Retina (tissue), 1 donor: Measurements from ENCODE around the gene GNG7.
"Not testable (repeated sequence)": the region's sequence is repeated elsewhere in the genome, so short reads cannot be mapped to it uniquely, and the experiment has no call there.

Experiments
- DNase-seq: peaks from one replicate; pipeline ENCODE4 v3.0.0-alpha.2; 2016

The GNG7 gene

DNA sequence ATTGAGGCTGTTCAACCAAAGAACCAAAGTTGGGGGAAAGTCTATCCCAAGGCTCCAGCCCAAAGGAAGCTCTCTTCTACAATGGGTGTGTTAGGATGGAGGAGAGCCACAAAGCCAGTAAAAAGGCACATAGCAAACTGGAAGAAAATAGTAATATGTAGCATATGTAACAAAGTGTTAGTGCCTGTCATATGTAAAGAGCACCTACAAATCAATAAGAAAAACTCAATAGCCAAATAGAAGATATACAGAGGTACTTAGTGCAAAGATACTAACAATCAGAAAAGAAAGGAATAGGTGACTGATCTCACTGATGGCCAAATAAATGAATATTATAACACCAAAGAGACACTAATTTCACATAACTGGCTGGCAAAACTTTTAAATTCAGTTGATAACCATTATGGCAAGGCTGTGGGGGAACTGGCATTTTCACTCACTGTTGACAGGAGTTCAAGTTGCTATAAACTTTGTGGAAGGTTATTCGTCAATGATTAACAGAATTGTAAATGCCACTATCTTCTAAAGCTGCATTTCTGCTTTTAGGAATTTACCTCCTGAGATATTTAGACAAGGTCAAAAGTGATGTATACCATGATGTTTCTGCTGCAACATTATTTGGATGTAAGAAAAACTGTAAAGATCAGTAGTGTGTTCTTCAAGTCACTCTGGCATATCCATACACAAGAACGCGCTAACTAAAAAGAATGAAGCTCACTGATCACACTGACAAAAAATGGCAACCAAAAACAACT is 110.8 kb downstream of the GNG7 start:
- DNase-seq: no peak

DNA sequence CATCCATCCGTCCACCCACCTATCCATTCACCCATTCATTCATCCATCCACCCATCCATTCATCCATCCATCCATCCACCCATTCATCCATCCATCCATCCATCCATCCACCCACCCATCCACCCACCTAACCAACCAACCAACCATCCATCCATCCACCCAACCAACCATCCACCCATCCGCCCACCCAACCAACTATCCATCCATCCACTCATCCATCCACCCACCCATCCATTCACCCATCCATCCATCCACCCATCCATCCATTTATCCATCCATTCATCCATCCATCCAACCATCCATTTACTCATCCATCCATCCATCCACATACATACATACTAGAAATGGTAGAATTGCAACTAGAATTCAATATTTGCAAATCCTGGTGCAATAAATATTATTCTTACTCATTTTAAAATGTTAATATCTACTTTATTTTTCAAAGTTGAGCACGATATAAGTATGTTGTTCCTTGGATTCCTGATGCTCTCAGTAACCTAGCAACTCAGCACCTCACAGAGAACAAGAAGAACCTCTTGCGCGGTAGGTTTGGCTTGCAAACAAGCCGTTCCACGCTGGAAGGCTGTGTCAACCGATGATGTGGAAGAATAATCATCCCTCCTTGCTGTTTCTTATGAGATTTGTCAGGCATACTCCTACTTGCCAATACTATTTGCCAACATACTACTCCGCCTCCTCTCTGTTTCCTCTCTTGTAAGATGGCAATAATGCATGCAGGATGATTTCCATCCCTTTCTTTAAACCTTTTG is 111.7 kb downstream of the GNG7 start:
- DNase-seq: no peak

DNA sequence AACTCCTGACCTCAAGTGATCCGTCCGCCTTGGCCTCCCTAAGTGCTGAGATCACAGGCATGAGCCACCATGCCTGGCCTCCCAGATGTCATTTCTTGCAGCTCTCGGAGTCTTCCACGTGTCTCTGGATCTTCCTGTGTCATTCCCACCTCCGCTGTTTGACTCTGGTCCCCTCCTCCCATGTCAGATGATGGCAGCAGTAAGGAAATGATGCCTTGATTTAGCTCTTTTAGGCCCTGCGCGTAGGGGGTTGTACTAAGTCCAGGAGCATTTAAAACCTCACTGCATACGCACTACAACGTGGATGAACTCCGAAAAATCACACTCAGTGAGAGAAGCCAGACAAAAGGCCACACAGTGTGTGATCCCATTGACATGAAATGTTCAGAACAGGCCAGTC is 113.1 kb downstream of the GNG7 start:
- no peak for DNase-seq

DNA sequence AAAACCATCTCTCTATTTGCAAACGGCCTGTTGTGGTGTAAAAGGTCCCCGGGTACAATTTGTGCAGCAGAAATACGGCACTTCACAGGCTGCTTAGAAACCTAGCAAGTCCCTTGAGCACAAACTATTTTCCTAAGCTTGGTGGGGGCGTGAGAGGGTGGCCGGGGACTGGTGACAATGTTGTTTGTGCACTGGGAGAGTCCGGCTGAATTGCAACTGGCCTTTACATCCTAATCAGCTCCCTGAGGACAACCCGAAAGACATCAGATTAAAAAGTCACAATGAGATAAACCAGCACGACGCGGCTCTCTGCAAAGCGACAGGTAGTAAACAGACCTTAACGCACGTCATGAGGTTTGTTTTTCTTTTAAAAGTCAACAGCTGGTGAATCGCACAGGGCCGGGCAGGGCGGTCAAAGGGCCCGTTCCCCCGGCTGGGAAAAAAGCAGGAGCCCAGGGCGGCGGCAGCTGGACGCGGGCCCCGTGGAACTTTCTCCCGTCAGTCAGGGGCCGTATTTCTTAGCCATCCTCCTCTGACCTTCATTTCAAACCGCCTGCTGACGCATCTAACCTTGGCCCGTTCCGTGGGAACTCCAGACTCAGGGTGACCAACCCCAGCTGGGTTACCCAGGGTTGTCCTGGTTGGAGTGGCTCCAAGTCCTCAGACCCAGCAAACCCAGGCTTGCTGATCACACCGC is 114.3 kb downstream of the GNG7 start:
- no peak for DNase-seq

DNA sequence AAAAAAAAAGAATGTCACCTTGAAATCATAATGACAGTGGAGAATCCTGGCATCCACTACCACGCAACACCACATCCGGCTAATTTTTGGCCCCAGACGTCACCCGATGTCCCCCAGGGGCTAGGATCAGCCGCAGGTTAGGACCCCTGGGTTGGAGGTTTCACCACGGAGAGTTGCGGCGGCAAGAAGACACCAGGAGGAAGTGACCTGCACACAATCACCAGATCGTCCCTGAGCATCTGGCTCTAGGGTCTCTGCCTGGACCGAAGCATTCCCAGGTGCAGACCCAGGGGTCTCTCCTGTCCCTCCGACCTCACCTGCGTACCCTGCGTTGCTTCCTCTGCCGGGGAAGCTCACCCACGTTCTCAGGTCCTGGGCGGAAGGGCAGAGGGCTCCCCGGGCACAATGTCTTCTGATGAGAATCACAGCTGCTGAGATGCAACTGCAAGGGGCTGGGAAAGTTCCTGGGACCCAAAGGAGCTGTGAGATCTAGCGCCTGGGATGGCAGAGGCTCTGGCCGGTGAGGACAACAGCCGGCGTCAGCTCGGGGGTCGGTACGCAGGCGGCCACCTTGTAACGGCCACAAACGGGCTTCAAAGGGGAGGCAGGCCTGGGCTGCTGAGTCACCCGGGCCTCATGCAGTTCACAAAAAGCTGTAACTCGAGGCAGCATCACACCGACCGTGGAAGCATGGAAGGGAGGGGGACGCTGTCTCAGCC is 115.3 kb downstream of the GNG7 start:
- DNase-seq: no peak

DNA sequence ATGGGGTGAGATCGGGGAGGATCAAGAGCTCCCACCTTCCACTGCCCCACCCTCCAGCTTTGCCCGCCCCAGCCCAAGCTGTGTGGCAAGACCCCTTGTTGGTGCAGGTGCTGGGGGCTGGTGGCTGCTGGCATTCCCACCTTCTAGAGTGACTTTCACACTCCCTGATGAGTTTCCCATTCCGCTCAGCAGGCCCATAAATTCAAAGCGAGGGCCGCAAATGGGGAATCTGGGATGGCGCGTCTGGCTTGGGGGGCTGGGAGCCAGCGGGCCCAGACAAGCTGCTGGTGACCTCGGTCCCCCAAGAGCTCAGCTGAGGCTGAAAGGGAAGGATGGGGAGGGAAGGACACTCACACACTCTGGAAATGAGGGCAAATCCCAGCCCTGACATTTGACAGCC is 116.3 kb downstream of the GNG7 start:
- DNase-seq: no peak

DNA sequence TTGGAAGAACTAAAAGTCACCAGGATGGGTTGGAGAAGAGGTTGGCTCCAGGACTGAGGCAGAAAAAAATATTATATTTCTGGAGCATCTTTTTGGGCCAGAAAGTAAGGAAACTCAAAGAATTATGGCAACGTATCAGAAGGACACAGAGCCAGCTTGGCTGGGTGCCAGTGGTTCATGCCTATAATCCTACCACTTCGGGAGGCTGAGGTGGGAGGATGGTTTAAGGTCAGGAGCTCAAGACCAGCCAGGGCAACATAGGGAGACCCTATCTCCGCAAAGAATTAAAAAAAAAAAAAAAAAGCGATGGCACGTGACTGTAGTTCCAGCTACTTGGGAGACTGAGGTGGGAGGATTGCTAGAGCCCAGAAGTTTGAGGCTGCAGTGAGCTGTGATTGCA is 118.5 kb downstream of the GNG7 start:
- DNase-seq: no peak

DNA sequence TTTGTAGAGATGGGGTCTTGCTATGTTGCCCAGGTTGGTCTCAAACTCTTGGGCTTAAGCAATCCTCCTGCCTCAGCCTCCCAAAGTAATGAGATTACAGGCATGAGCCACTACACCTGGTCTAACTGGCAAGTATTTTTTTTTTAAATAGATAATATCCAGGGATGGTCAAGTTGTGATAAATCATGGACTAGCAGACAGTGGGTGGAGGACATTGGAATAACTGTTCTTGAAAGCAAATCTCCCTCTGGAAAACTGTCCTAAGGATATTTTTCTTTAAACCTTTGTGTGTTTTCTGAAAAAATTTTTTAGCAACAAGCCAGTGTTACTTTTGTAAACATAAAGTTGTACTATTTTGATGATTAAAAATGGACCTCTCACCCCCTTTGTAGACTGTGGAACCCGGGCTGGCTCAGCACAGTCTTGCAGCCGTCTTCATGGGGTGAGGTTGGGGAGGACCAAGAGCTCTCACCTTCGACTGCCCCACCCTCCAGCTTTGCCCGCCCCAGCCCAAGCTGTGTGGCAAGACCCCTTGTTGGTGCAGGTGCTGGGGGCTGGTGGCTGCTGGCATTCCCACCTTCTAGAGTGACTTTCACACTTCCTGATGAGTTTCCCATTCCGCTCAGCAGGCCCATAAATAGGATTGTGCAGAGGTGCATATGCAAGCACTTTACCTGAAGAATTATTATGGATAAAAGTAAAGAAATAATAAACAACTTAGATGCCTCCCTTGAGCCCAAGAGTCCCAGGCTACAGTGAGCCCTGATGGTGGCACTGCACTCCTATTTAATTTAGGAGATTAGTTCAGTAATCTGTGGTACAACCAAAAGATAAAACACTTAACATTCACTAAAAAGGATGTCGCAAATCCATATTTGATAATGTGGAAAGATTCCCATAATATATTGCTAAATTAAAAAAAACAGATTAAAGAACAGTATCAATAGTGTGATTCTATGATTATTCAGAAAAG is 119.2 kb downstream of the GNG7 start:
- DNase-seq: no peak

DNA sequence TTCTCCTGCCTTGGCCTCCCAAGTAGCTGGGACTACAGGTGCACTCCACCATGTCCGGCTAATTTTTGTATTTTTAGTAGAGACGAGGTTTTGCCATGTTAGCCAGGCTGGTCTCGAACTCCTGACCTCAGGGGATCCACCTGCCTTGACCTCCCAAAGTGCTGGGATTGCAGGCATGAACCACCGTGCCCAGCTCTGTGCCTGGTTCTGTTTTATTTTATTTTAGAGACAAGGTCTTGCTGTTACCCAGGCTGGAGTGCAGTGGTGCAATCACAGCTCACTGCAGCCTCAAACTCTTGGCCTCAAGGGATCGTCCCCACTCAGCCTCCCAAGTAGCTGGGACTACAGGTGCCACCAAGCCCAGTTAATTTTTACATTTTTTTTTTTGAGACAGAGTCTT is 122.1 kb downstream of the GNG7 start:
- DNase-seq: not testable (repeated sequence)

DNA sequence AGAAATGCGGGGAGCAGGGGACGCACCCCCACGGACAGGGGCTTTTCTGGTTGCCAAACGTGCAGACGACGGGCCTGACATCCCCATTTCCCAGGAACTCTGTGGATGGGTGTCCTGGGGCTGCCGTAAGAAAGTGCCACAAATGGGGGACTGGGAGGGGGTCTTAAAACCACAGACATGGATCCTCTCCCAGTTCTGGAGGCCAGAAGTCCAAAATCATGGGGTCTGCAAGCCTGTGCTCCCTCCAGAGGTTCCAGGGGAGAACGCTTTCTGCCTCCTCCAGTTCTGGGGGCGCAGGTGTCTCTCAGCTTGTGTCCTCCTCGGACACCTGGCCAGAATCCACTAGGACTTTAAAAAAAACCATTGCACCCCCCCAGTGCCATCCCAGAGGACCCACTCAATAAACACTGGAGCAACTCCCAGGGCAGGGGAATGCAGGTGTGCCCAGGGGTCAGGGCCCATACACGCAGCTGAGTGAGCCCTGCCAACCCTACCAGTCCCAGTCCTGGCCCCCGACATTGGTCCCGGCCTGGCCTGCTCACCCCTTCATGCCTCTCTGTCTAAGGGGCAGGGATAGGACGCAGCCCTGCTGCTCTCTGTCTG is 122.7 kb downstream of the GNG7 start:
- DNase-seq: no peak

DNA sequence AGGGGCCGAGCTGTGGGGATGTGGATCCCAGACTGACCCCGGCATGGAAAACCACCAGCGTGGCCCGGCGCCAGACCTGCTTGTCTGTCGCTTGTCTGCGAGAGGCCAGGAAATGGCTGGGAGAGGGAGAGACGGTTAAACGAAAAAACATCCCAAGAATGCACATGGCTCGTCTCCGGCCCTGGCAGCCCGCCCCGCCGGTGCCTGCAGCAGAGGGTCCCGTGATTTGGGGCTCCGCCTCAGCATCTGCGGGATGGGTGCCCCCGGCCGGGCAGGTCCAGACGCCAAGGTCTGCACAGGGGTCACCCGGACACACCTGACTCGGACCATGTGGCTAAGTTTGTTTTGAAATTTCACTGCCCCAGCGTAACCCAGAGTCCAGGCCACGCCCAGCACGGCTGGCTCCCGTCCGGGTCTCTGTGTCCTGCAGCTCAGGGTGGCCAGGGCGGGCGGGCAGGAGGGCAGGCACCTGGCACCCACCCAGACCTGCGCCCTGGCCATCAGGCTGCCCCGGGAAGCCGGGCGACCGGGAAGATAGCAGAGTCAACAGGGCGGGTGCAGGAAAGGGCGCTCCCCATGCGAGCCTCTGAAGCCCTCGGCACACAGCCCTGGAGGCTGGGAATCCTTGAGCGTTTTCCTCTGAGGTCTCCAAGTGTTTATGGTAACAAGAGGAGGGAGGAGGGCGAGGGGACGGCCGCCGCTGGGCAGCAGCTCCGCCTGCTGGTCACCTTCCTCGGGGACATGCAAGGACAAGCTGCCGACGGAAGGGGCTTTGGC is 123.4 kb downstream of the GNG7 start:
- peak; percentile 94 for DNase-seq

DNA sequence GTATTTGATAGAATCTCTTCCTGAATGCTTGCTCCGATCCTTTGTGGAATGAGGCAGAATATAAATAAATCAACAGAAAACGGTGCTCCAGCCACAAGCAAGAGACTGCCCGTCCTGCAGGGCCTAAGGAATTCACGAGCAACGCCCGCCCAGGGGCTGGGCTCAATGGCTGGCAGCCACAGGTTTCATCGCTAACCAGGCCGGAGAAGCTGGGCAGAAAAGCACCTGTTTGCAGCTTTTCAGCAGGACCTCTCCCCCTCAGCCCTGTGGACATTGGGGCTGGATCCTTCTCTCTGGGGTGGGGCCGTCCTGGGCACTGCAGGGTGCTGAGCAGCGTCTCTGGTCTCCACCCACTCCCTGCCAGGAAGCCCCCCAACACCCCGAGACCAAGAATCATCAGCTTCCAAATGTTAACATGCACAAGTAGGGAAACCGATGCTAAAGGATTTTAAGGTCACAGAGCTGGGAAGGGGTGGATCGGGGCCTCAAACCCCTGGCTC is 124.1 kb downstream of the GNG7 start:
- DNase-seq: no peak

DNA sequence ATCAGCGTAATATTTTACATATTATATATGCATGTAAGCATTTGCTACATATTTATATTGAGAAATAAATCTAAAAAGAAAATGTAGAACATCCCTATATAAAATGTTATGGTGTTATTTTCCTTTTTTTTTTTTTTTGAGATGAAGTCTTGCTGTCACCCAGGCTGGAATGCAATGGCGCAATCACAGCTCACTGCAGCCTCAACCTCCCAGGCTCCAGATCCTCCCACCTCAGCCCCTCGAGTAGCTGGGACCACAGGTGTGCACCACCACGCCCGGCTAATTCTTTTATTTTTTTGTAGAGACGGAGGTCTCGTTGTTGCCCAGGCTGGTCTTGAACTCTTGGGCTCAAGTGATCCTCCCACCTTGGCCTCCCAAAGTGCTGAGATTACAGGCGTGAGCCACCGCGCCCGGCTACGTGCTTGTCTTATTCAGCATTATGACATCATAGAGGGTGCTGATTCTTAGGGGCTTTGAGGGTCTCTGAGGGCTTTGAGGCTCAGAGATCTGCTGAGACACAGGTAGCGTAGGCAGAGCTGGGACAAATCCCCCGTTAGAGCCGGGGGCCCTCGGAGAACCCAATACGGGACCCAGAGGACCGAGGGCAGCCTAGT is 124.7 kb downstream of the GNG7 start:
- DNase-seq: no peak

DNA sequence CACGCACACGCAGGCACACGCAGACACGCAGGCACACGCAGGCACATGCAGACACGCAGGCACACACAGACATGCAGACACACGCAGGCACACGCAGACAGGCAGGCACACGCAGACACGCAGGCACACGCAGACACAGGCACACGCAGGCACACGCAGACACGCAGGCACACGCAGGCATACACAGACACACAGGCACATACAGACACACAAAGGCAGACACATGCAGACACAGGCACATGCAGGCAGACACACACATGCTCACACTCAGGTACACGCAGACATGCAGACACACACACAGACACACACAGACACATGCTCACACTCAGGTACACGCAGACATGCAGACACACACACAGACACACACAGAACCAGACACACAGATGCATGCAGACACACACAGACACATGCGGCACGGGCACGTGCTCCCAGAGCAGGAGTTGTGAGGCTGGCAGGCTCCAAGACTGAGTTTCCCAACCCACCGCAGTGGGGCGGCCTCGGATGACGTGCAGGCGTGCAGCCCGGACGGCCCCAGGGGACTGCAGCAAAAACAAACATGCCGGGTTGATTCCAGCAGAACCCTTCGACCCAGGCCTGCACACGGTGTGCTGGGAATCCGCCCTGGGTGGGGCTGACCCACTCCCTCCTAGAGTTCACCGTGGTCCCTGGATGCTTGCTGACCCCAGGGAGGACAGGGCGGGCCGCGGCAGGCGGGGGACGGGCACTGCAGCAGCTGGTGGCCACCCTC is 126.6 kb downstream of the GNG7 start:
- no peak for DNase-seq

DNA sequence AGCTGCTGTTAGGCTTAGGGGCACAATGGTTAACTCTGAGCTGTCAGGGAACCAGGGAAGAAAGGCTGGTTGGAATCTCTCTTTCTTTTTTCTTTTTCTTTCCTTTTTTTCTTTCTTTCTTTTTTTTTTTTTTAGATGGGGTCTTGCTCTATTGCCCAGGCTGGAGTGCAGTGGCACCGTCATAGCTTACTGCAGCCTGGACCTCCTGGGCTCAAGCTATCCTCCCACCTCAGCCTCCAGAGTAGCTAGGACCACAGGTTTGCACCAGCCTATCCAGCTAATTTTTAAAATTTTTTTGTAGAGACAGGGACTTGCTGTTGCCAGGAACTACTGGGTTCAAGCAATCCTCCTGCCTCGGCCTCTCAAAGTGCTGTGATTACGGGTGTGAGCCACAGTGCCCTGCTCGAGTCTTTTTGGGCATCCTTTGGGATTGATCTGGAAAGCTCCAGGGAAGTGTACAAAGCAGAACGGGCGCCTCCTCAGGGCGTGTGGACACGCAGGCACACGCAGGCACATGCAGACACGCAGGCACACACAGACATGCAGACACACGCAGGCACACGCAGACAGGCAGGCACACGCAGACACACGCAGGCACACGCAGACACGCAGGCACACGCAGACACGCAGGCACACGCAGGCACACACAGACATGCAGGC is 127.4 kb downstream of the GNG7 start:
- DNase-seq: no peak

DNA sequence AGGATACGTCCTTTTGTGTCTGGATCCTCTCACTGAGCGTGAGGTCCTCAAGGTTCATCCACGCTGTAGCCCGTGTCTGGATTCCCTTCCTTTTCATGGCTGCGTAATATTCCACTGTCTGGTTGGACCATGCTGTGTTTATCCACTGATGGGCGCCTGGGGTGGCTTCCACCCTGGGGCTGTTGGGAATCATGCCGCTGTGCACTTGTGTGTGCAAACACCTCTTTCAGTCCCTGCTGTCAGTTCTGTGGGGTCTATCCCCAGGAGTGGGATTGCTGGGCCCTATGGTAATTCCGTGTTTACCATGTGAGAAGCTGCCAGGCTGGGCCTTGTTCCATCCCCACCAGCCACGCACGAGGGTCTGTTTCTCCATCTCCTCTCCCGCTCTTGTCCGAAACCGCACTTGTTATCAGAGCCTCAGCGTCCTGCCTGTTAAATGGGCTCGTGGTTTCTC is 128.0 kb downstream of the GNG7 start:
- no peak for DNase-seq

DNA sequence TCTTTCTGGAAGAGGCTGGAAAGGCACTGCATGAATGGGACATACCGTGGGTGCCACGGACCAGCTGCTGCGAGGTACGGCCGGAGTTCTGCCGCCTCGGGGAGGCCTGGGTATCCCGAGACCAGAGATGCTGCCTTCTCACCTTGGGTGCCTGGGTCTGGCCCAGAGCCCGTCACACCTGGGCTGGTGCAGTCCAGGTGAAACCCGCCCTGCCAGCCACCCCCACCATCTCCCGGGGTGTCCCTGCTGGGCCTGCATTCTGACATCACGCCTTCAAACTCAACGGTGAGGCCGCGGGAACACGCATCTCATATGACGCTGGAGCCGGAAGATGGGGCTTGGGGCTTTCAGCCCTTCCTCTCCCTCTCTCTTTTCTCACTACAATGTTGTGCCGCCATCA is 128.6 kb downstream of the GNG7 start:
- DNase-seq: no peak

DNA sequence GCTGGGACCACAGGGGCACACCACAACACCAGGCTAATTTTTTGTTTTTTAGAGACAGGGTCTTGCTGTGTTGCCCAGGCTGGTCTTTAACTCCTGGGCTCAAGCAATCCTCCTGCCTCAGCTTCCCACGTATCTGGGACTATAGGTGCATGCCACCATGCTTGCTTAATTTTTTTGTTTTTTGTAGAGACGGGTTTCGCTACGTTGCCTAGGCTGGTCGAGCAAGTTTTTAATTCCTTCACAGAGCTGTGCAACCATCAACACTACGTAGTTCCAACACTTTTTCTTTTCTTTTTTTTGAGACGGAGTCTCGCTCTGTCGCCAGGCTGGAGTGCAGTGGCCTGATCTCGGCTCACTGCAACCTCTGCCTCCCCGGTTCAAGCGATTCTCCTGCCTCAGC is 130.3 kb downstream of the GNG7 start:
- DNase-seq: not testable (repeated sequence)
